Measurements from ENCODE around the gene ATG13.

The ATG13 gene

GRCh38 chr11:46721286-46721685, 103.9 kb downstream of the ATG13 start:
- no peaks in the 10 kb centered on the region for H3K9me2 ChIP-seq (ENCODE audit: low read depth, low read length)
- no peaks in the 10 kb centered on the region for H3F3A ChIP-seq (ENCODE audit: insufficient read depth, low read length)
- peaks cover 14% of the 10 kb centered on the region for H3K4me1 ChIP-seq (ENCODE audit: insufficient read depth, low read length, severe bottlenecking)
- H3K79me2 ChIP-seq (ENCODE audit: insufficient read depth, low read length), result no peaks in the 10 kb centered on the region
- no peaks in the 10 kb centered on the region for H3K9me3 ChIP-seq (ENCODE audit: low read length)
- H2AFZ ChIP-seq (ENCODE audit: low read length), result no peak overlapping the region
- no peak overlapping the region for H3K27ac ChIP-seq (ENCODE audit: low read depth, low read length, poor library complexity, severe bottlenecking)
- no peak overlapping the region for H3K9ac ChIP-seq (ENCODE audit: low read length)
- no peak overlapping the region for H3K4me3 ChIP-seq (ENCODE audit: low read depth, low read length, poor library complexity, severe bottlenecking)
- no peaks in the 10 kb centered on the region for H3K27me3 ChIP-seq (ENCODE audit: insufficient read depth, low read length)
- no peaks in the 10 kb centered on the region for H4K20me1 ChIP-seq (ENCODE audit: insufficient read depth, low read length)
- H3K36me3 ChIP-seq (ENCODE audit: insufficient read depth, low read length), result no peaks in the 10 kb centered on the region
- no peak overlapping the region for H3K4me2 ChIP-seq (ENCODE audit: low read length)
- TF ChIP-seq CTCF (IDR thresholded peaks at IDR 0.05; ENCODE audit: low read length), result no peak
- no peak for TF ChIP-seq EZH2 (IDR thresholded peaks at IDR 0.05; ENCODE audit: borderline replicate concordance, low read length)

GRCh38 chr11:46722566-46723358, 105.4 kb downstream of the ATG13 start:
- no peaks in the 10 kb centered on the region for H4K20me1 ChIP-seq (ENCODE audit: insufficient read depth, low read length)
- H3K27ac ChIP-seq (ENCODE audit: low read depth, low read length, poor library complexity, severe bottlenecking), result no peak overlapping the region
- H3K4me1 ChIP-seq (ENCODE audit: insufficient read depth, low read length, severe bottlenecking), result peaks cover 14% of the 10 kb centered on the region
- no peak overlapping the region for H3K9ac ChIP-seq (ENCODE audit: low read length)
- H3K9me3 ChIP-seq (ENCODE audit: low read length), result no peaks in the 10 kb centered on the region
- H2AFZ ChIP-seq (ENCODE audit: low read length), result no peak overlapping the region
- no peaks in the 10 kb centered on the region for H3K79me2 ChIP-seq (ENCODE audit: insufficient read depth, low read length)
- H3K4me3 ChIP-seq (ENCODE audit: low read depth, low read length, poor library complexity, severe bottlenecking), result no peak overlapping the region
- H3K27me3 ChIP-seq (ENCODE audit: insufficient read depth, low read length), result no peaks in the 10 kb centered on the region
- no peaks in the 10 kb centered on the region for H3K36me3 ChIP-seq (ENCODE audit: insufficient read depth, low read length)
- no peaks in the 10 kb centered on the region for H3F3A ChIP-seq (ENCODE audit: insufficient read depth, low read length)
- no peaks in the 10 kb centered on the region for H3K9me2 ChIP-seq (ENCODE audit: low read depth, low read length)
- TF ChIP-seq CTCF (IDR thresholded peaks at IDR 0.05; ENCODE audit: low read length) (no peak), EZH2 (IDR thresholded peaks at IDR 0.05; ENCODE audit: borderline replicate concordance, low read length) (no peak)
- H3K4me2 ChIP-seq (ENCODE audit: low read length), result no peak overlapping the region

GRCh38 chr11:46723359-46723680, 106.0 kb downstream of the ATG13 start:
- no peaks in the 10 kb centered on the region for H4K20me1 ChIP-seq (ENCODE audit: insufficient read depth, low read length)
- H3K4me3 ChIP-seq (ENCODE audit: low read depth, low read length, poor library complexity, severe bottlenecking), result no peak overlapping the region
- H3K4me1 ChIP-seq (ENCODE audit: insufficient read depth, low read length, severe bottlenecking), result peaks cover 9% of the 10 kb centered on the region
- H3K9ac ChIP-seq (ENCODE audit: low read length), result no peak overlapping the region
- no peak overlapping the region for H3K4me2 ChIP-seq (ENCODE audit: low read length)
- no peaks in the 10 kb centered on the region for H3K9me3 ChIP-seq (ENCODE audit: low read length)
- no peaks in the 10 kb centered on the region for H3F3A ChIP-seq (ENCODE audit: insufficient read depth, low read length)
- H3K27me3 ChIP-seq (ENCODE audit: insufficient read depth, low read length), result no peaks in the 10 kb centered on the region
- H3K79me2 ChIP-seq (ENCODE audit: insufficient read depth, low read length), result no peaks in the 10 kb centered on the region
- no peak overlapping the region for H3K27ac ChIP-seq (ENCODE audit: low read depth, low read length, poor library complexity, severe bottlenecking)
- H3K9me2 ChIP-seq (ENCODE audit: low read depth, low read length), result no peaks in the 10 kb centered on the region
- no peak for TF ChIP-seq EZH2 (IDR thresholded peaks at IDR 0.05; ENCODE audit: borderline replicate concordance, low read length)
- no peak for TF ChIP-seq CTCF (IDR thresholded peaks at IDR 0.05; ENCODE audit: low read length)
- no peaks in the 10 kb centered on the region for H3K36me3 ChIP-seq (ENCODE audit: insufficient read depth, low read length)
- H2AFZ ChIP-seq (ENCODE audit: low read length), result no peak overlapping the region

Measured in OCI-LY1 (cell line).